ENCODE results near the gene CEACAM3.
A peak's percentile ranks its signal among the peaks of the same experiment; 100 is the strongest.

Gene CEACAM3

DNA sequence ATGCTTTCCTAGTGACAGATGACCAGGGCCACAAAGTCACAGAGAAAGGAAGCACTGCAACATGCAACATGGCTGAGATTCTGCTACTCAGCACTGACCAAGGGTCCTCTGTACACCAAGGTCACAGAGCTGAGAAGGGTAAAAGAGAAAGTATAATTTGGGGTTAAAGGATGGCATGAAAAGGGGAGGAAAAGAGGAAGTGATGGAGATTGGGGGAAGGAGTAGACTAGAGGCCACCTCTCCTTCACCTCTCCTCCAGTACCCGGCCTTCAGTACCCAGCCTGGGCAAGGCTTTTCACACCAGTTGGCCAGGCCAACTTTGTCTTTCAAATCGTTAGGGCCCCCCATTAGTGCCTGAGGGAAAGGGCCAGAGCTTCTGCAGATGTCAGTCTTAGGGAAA is 57.4 kb downstream of the CEACAM3 start:
- Histone ChIP-seq H3K36me3 (ENCODE audit: insufficient read depth, low read length) (no peaks in the 10 kb centered on the region), H3K4me2 (ENCODE audit: low read depth, low read length, poor library complexity, severe bottlenecking) (no peak overlapping the region), H4K20me1 (ENCODE audit: insufficient read depth, low read length, poor library complexity, severe bottlenecking) (no peaks in the 10 kb centered on the region), H3K4me3 (ENCODE audit: low read length, poor library complexity, severe bottlenecking) (no peak overlapping the region), H3K4me1 (ENCODE audit: insufficient read depth, low read length, poor library complexity, severe bottlenecking) (no peaks in the 10 kb centered on the region), H2AFZ (ENCODE audit: low read length) (no peak overlapping the region), H3K9ac (ENCODE audit: low read depth, low read length, poor library complexity, severe bottlenecking) (no peak overlapping the region), H3F3A (ENCODE audit: low read depth) (no peaks in the 10 kb centered on the region), H3K9me3 (ENCODE audit: insufficient read depth, low read depth, low read length) (no peaks in the 10 kb centered on the region), H3K79me2 (ENCODE audit: insufficient read depth, low read length) (no peaks in the 10 kb centered on the region), H3K27me3 (ENCODE audit: insufficient read depth, low read length, poor library complexity, severe bottlenecking) (no peaks in the 10 kb centered on the region), H3K9me2 (replicated peaks; ENCODE audit: low read depth, low read length) (no peaks in the 10 kb centered on the region)
- TF ChIP-seq, protein P1, sequence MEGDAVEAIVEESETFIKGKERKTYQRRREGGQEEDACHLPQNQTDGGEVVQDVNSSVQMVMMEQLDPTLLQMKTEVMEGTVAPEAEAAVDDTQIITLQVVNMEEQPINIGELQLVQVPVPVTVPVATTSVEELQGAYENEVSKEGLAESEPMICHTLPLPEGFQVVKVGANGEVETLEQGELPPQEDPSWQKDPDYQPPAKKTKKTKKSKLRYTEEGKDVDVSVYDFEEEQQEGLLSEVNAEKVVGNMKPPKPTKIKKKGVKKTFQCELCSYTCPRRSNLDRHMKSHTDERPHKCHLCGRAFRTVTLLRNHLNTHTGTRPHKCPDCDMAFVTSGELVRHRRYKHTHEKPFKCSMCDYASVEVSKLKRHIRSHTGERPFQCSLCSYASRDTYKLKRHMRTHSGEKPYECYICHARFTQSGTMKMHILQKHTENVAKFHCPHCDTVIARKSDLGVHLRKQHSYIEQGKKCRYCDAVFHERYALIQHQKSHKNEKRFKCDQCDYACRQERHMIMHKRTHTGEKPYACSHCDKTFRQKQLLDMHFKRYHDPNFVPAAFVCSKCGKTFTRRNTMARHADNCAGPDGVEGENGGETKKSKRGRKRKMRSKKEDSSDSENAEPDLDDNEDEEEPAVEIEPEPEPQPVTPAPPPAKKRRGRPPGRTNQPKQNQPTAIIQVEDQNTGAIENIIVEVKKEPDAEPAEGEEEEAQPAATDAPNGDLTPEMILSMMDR (conservative IDR thresholded peaks at IDR 0.05; ENCODE audit: low read length): no peak
- TF ChIP-seq EZH2phosphoT487 (IDR thresholded peaks at IDR 0.05; ENCODE audit: borderline replicate concordance): no peak

DNA sequence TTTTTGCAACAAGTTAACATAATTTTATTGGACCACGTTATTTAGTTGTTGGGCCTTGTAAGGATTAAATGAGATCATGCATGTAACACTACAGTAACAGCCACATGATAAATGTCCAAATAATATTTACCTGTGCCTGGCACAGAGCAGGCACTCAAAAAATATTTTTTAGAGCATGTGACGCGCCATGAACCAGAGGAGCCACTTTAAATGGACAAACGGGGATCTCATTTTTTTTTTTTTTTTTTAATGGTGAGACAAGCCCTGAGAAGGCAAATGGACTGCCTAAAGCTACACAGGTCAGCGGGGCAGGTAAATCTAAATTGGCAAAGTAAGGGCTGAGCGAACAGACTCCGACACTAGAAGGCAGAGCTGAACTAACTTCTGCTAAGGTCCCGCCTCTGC is 62.8 kb downstream of the CEACAM3 start:
- TF ChIP-seq EZH2phosphoT487 (IDR thresholded peaks at IDR 0.05; ENCODE audit: borderline replicate concordance): no peak
- TF ChIP-seq, protein P1 (conservative IDR thresholded peaks at IDR 0.05; ENCODE audit: low read length): no peak; the same call in 1 of the 2 replicates
- Histone ChIP-seq H3K36me3 (ENCODE audit: insufficient read depth, low read length) (peaks cover 27% of the 10 kb centered on the region), H3F3A (ENCODE audit: low read depth) (no peaks in the 10 kb centered on the region), H3K9me2 (replicated peaks; ENCODE audit: low read depth, low read length) (no peaks in the 10 kb centered on the region), H2AFZ (ENCODE audit: low read length) (peak overlapping the region; percentile 65; the same call in 1 of the 2 replicates), H3K9me3 (ENCODE audit: insufficient read depth, low read depth, low read length) (no peaks in the 10 kb centered on the region), H4K20me1 (ENCODE audit: insufficient read depth, low read length, poor library complexity, severe bottlenecking) (peaks cover 39% of the 10 kb centered on the region), H3K27me3 (ENCODE audit: insufficient read depth, low read length, poor library complexity, severe bottlenecking) (peaks cover 5% of the 10 kb centered on the region), H3K4me3 (ENCODE audit: low read length, poor library complexity, severe bottlenecking) (peak overlapping the region; percentile 62), H3K4me2 (ENCODE audit: low read depth, low read length, poor library complexity, severe bottlenecking) (peak overlapping the region; percentile 79), H3K4me1 (ENCODE audit: insufficient read depth, low read length, poor library complexity, severe bottlenecking) (peaks cover 38% of the 10 kb centered on the region), H3K9ac (ENCODE audit: low read depth, low read length, poor library complexity, severe bottlenecking) (peak overlapping the region; percentile 58), H3K79me2 (ENCODE audit: insufficient read depth, low read length) (peaks cover 42% of the 10 kb centered on the region)

DNA sequence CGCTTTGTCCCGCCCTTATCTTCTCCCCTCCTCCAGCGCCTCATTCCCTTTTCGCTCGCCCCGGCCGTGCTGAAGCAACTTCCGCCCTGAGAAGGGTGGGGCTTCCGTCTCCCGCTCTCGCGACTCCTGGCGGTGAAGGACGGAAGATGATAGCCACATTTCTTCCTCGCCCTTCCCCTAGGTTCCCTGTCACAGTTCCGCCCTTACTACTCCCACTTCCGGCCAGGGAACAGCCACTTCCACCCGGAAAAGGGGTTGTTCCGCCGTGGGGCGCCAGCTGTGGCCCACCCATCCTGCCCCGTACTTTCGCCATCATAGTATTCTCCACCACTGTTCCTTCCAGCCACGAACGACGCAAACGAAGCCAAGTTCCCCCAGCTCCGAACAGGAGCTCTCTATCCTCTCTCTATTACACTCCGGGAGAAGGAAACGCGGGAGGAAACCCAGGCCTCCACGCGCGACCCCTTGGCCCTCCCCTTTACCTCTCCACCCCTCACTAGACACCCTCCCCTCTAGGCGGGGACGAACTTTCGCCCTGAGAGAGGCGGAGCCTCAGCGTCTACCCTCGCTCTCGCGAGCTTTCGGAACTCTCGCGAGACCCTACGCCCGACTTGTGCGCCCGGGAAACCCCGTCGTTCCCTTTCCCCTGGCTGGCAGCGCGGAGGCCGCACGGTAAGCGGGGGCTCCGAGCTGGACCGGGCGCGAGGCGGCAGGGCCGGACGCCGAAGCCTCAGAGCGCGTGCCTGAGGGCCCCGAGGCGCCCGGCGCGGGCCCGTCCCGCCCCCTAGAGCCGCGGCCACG is 63.4 kb downstream of the CEACAM3 start, which contains the start of gene RPS19:
Gene RPS19, plus strand, starts transcription at position 638 of the 801 bp plus-strand sequence. CDS start 520 bp downstream, outside the sequence.
- H4K20me1 ChIP-seq (ENCODE audit: insufficient read depth, low read length, poor library complexity, severe bottlenecking): peaks cover 45% of the 10 kb centered on the region
- peak within 1 kb of the TSS; percentile 92 for H2AFZ ChIP-seq (ENCODE audit: low read length)
- H3K9me3 ChIP-seq (ENCODE audit: insufficient read depth, low read depth, low read length): no peaks in the 10 kb centered on the region
- H3K9me2 ChIP-seq (replicated peaks; ENCODE audit: low read depth, low read length): no peaks in the 10 kb centered on the region
- H3K79me2 ChIP-seq (ENCODE audit: insufficient read depth, low read length): peaks cover 48% of the 10 kb centered on the region
- H3K4me2 ChIP-seq (ENCODE audit: low read depth, low read length, poor library complexity, severe bottlenecking): peak within 1 kb of the TSS; percentile 92
- peak within 1 kb of the TSS; percentile 100 for H3K9ac ChIP-seq (ENCODE audit: low read depth, low read length, poor library complexity, severe bottlenecking)
- H3K27me3 ChIP-seq (ENCODE audit: insufficient read depth, low read length, poor library complexity, severe bottlenecking): peaks cover 5% of the 10 kb centered on the region
- peaks cover 33% of the 10 kb centered on the region for H3K36me3 ChIP-seq (ENCODE audit: insufficient read depth, low read length)
- H3K4me3 ChIP-seq (ENCODE audit: low read length, poor library complexity, severe bottlenecking): peak within 1 kb of the TSS; percentile 93
- peaks cover 44% of the 10 kb centered on the region for H3K4me1 ChIP-seq (ENCODE audit: insufficient read depth, low read length, poor library complexity, severe bottlenecking)
- no peak for TF ChIP-seq EZH2phosphoT487 (IDR thresholded peaks at IDR 0.05; ENCODE audit: borderline replicate concordance)
- TF ChIP-seq, protein P1 (conservative IDR thresholded peaks at IDR 0.05; ENCODE audit: low read length): peak; percentile 52; the same call in 1 of the 2 replicates
- no peaks in the 10 kb centered on the region for H3F3A ChIP-seq (ENCODE audit: low read depth)
